Rectal smooth muscle tissue (tissue), 1 donor: ENCODE data around the gene RNF44.

Source experiments
- H3K27ac ChIP-seq: one replicate; pipeline ENCODE4 v1.7.0; 2013; ENCODE audit warnings: low read depth, low read length, inconsistent platforms
- H3K27me3 ChIP-seq: one replicate; pipeline ENCODE4 v1.7.0; 2013; ENCODE audit warnings: low read length; ENCODE audit not compliant: control insufficient read depth, insufficient read depth
- H3K36me3 ChIP-seq: one replicate; pipeline ENCODE4 v1.7.0; 2013; ENCODE audit warnings: low read length; ENCODE audit not compliant: control insufficient read depth, insufficient read depth
- H3K4me1 ChIP-seq: one replicate; pipeline ENCODE4 v1.7.0; 2013; ENCODE audit warnings: low read length; ENCODE audit not compliant: control insufficient read depth, insufficient read depth
- H3K4me3 ChIP-seq: one replicate; pipeline ENCODE4 v1.7.0; 2013; ENCODE audit warnings: low read length
- H3K9ac ChIP-seq: one replicate; pipeline ENCODE4 v1.7.0; 2013; ENCODE audit warnings: low read length

The RNF44 gene

GRCh38 chr5:176548967-176549444, 11.8 kb upstream of the RNF44 start, which contains the start of gene CDHR2:
Gene CDHR2 (plus strand): TSS chr5:176549342. CDS start chr5:176565353, 16,011 bp downstream.
- no peaks in the 10 kb centered on the region for H3K4me1 ChIP-seq
- peak within 1 kb of the TSS; percentile 56 for H3K27ac ChIP-seq
- H3K36me3 ChIP-seq = no peaks in the 10 kb centered on the region
- no peaks in the 10 kb centered on the region for H3K27me3 ChIP-seq
- peak within 1 kb of the TSS; percentile 14 for H3K4me3 ChIP-seq
- H3K9ac ChIP-seq = no peak within 1 kb of the TSS

GRCh38 chr5:176547802-176548201, 10.6 kb upstream of the RNF44 start:
- Histone ChIP-seq H3K9ac (no peak overlapping the region), H3K27me3 (no peaks in the 10 kb centered on the region), H3K4me1 (no peaks in the 10 kb centered on the region), H3K4me3 (no peak overlapping the region), H3K36me3 (no peaks in the 10 kb centered on the region), H3K27ac (peak overlapping the region; percentile 56)

GRCh38 chr5:176545737-176546509, 8.7 kb upstream of the RNF44 start:
- Histone ChIP-seq H3K27ac (no peak overlapping the region), H3K36me3 (no peaks in the 10 kb centered on the region), H3K9ac (peak overlapping the region; percentile 35), H3K4me3 (no peak overlapping the region), H3K27me3 (no peaks in the 10 kb centered on the region), H3K4me1 (no peaks in the 10 kb centered on the region)

- no peaks in the 10 kb centered on the region for H3K27me3 ChIP-seq
- peak overlapping the region; percentile 22 for H3K4me3 ChIP-seq
- peak overlapping the region; percentile 35 for H3K9ac ChIP-seq
- H3K36me3 ChIP-seq = no peaks in the 10 kb centered on the region
- H3K4me1 ChIP-seq = no peaks in the 10 kb centered on the region
- no peak overlapping the region for H3K27ac ChIP-seq
Measured at GRCh38 chr5:176545388-176545736, 8.2 kb upstream of the RNF44 start.

- peak overlapping the region; percentile 90 for H3K27ac ChIP-seq
- H3K9ac ChIP-seq = peak overlapping the region; percentile 89
- H3K36me3 ChIP-seq = no peaks in the 10 kb centered on the region
- no peaks in the 10 kb centered on the region for H3K4me1 ChIP-seq
- no peaks in the 10 kb centered on the region for H3K27me3 ChIP-seq
- H3K4me3 ChIP-seq = peak overlapping the region; percentile 93
Measured at GRCh38 chr5:176543428-176544182, 6.4 kb upstream of the RNF44 start.

GRCh38 chr5:176542596-176543427, 5.6 kb upstream of the RNF44 start:
- Histone ChIP-seq H3K9ac (peak overlapping the region; percentile 38), H3K27ac (peak overlapping the region; percentile 90), H3K4me1 (no peaks in the 10 kb centered on the region)

GRCh38 chr5:176542135-176542595, 5.0 kb upstream of the RNF44 start:
- Histone ChIP-seq H3K4me3 (peak overlapping the region; percentile 93), H3K36me3 (no peaks in the 10 kb centered on the region), H3K27ac (peak overlapping the region; percentile 59), H3K4me1 (no peaks in the 10 kb centered on the region), H3K9ac (peak overlapping the region; percentile 38), H3K27me3 (no peaks in the 10 kb centered on the region)

More at GRCh38 chr5:176542596-176543427, 5.6 kb upstream of the RNF44 start:
- Histone ChIP-seq H3K36me3 (no peaks in the 10 kb centered on the region), H3K27me3 (no peaks in the 10 kb centered on the region), H3K4me3 (peak overlapping the region; percentile 93)

GRCh38 chr5:176541338-176542134, 4.3 kb upstream of the RNF44 start:
- Histone ChIP-seq H3K4me3 (peak overlapping the region; percentile 5), H3K27ac (no peak overlapping the region), H3K4me1 (no peaks in the 10 kb centered on the region), H3K9ac (peak overlapping the region; percentile 11), H3K36me3 (no peaks in the 10 kb centered on the region), H3K27me3 (no peaks in the 10 kb centered on the region)

- Histone ChIP-seq H3K4me1 (no peaks in the 10 kb centered on the region), H3K27me3 (no peaks in the 10 kb centered on the region), H3K9ac (no peak overlapping the region), H3K36me3 (no peaks in the 10 kb centered on the region), H3K4me3 (no peak overlapping the region), H3K27ac (no peak overlapping the region)
Measured at GRCh38 chr5:176540956-176541337, 3.7 kb upstream of the RNF44 start.

- H3K4me3 ChIP-seq = no peak overlapping the region
- peaks cover 2% of the 10 kb centered on the region for H3K4me1 ChIP-seq
- H3K36me3 ChIP-seq = no peaks in the 10 kb centered on the region
- H3K27ac ChIP-seq = no peak overlapping the region
- no peaks in the 10 kb centered on the region for H3K27me3 ChIP-seq
- H3K9ac ChIP-seq = no peak overlapping the region
Measured at GRCh38 chr5:176540476-176540899, 3.3 kb upstream of the RNF44 start.

- H3K4me1 ChIP-seq = peaks cover 17% of the 10 kb centered on the region
- H3K4me3 ChIP-seq = no peak overlapping the region
- H3K9ac ChIP-seq = no peak overlapping the region
- H3K27me3 ChIP-seq = no peaks in the 10 kb centered on the region
- H3K27ac ChIP-seq = no peak overlapping the region
- H3K36me3 ChIP-seq = no peaks in the 10 kb centered on the region
Measured at GRCh38 chr5:176538989-176539384, 1.8 kb upstream of the RNF44 start.
